GM12878 (cell line): ENCODE results near the gene COPZ1. TPM values are rescaled to one million over a fixed set of nuclear protein-coding genes. Genes with fewer than 3 reads are reported as not detected.

Source experiments
- ATAC-seq: fragments of 200-7000 bp; cut with Tn5 transposase; 3 replicates; pipeline ENCODE4 v1.9.1; 2020; ENCODE audit warnings: mild to moderate bottlenecking, moderate library complexity
- BruUV-seq: library from RNA; stranded (reverse); fragments of 400-500 nt; replicated peaks from 2 replicates; lab custom pipeline; 2021; lab: Mats Ljungman, UMichigan
- CTCF ChIA-PET: fragments of 300-600 bp; sonication (Branson Sonifier 250); formaldehyde crosslinking; extraction: SDS; loops from one replicate; lab custom pipeline; 2021; ENCODE audit warnings: inconsistent platforms; lab: Yijun Ruan, JAX
- POLR2A ChIA-PET: fragments of 350-600 bp; formaldehyde crosslinking; extraction: SDS; loops from one replicate; lab custom pipeline; 2021; ENCODE audit warnings: inconsistent platforms; lab: Charles Lee
- RAD21 ChIA-PET: fragments of 300-600 bp; sonication (Branson Sonifier 250); formaldehyde crosslinking; loops from one replicate; lab custom pipeline; 2023; ENCODE audit warnings: antibody characterized with exemption; ENCODE audit not compliant: unreplicated experiment; lab: Charles Lee
- SMC1A ChIA-PET: fragments of 300-600 bp; sonication (Branson Sonifier 250); formaldehyde crosslinking; loops from one replicate; lab custom pipeline; 2023; ENCODE audit not compliant: unreplicated experiment, uncharacterized antibody; lab: Charles Lee
- DNase-seq: peaks from one replicate; pipeline ENCODE4 v3.0.0-alpha.2; 2011; ENCODE audit warnings: low read depth, low spot score
- FAIRE-seq: peaks from 3 replicates; lab custom pipeline; 2011; peaks lifted over from hg19 to GRCh38; lab: Jason Lieb, UNC
- H2AFZ ChIP-seq: 2 replicates; pipeline ENCODE4 v1.6.0; 2011; ENCODE audit warnings: low read depth, low read length, control low read depth; ENCODE audit not compliant: control insufficient read depth
- H3K27ac ChIP-seq: 2 replicates; pipeline ENCODE4 v1.5.1; 2011; ENCODE audit warnings: control low read depth; ENCODE audit not compliant: control insufficient read depth, insufficient read depth
- H3K27me3 ChIP-seq, 2 experiments: replicated peaks in 1 of 2; 2 replicates each; pipeline versions ENCODE4 v1.6.0 to v1.6.1; 2011; ENCODE audit warnings: low read length in 1 of 2; ENCODE audit not compliant: control insufficient read depth in 2 of 2, insufficient read depth in 2 of 2
- H3K36me3 ChIP-seq, 2 experiments: 2 replicates each; pipeline ENCODE4 v1.5.1; 2011; ENCODE audit warnings: low read length in 1 of 2; ENCODE audit not compliant: control insufficient read depth in 2 of 2, insufficient read depth in 2 of 2
- H3K4me1 ChIP-seq: 2 replicates; pipeline ENCODE4 v1.6.1; 2011; ENCODE audit warnings: mild to moderate bottlenecking, low read length, moderate library complexity, mixed read lengths; ENCODE audit not compliant: control insufficient read depth, insufficient read depth
- H3K4me2 ChIP-seq: 2 replicates; pipeline ENCODE4 v1.6.0; 2011; ENCODE audit warnings: control low read depth; ENCODE audit not compliant: control insufficient read depth, insufficient read depth
- H3K4me3 ChIP-seq: fragments of 200-600 bp; sonication (generic); 2 replicates; pipeline ENCODE4 v1.5.1; 2016
- H3K79me2 ChIP-seq: 2 replicates; pipeline ENCODE4 v1.6.0; 2011; ENCODE audit warnings: low read length; ENCODE audit not compliant: control insufficient read depth, insufficient read depth
- H3K9ac ChIP-seq: 2 replicates; pipeline ENCODE4 v1.8.0; 2011; ENCODE audit warnings: low read length, control low read depth, mixed read lengths; ENCODE audit not compliant: control insufficient read depth, insufficient read depth
- H3K9me3 ChIP-seq: replicated peaks from 3 replicates; pipeline ENCODE4 v1.5.1; 2011; ENCODE audit warnings: mild to moderate bottlenecking, low read length; ENCODE audit not compliant: control insufficient read depth, insufficient read depth
- H4K20me1 ChIP-seq: 2 replicates; pipeline ENCODE4 v1.6.0; 2011; ENCODE audit not compliant: control insufficient read depth, insufficient read depth
- BACH1 ChIP-seq: fragments of 450-650 bp; IDR thresholded peaks from 2 replicates; pipeline ENCODE4 v1.6.1; 2017; ENCODE audit warnings: mild to moderate bottlenecking, borderline replicate concordance
- CEBPB ChIP-seq, 2 experiments: fragments of 150-350 bp in 1 of 2; IDR thresholded peaks; 2 replicates each; pipeline ENCODE4 v1.6.1; 2012 to 2014; ENCODE audit warnings: low read depth in 2 of 2, low read length in 2 of 2, borderline replicate concordance in 1 of 2, inconsistent platforms in 1 of 2
- GABPA ChIP-seq: IDR thresholded peaks from 2 replicates; pipeline ENCODE4 v1.6.1; 2014; ENCODE audit warnings: antibody characterized with exemption, low read depth, mild to moderate bottlenecking, inconsistent platforms
- HCFC1 ChIP-seq: fragments of 150-350 bp; IDR thresholded peaks from 2 replicates; pipeline ENCODE4 v1.6.1; 2014; ENCODE audit warnings: low read length
- HDAC2 ChIP-seq: fragments of 200-600 bp; sonication (generic); IDR thresholded peaks from 2 replicates; pipeline ENCODE4 v1.6.1; 2017
- MYC ChIP-seq: IDR thresholded peaks from 2 replicates; pipeline ENCODE4 v1.6.1; 2011; ENCODE audit warnings: mild to moderate bottlenecking, low read length, moderate library complexity, inconsistent platforms; ENCODE audit not compliant: insufficient read depth, insufficient replicate concordance, insufficient read length, severe bottlenecking
- NFIC ChIP-seq: IDR thresholded peaks from 2 replicates; pipeline ENCODE4 v1.6.1; 2012; ENCODE audit warnings: low read depth, mild to moderate bottlenecking, inconsistent platforms, low read length, moderate library complexity
- NR2C1 ChIP-seq: fragments of 450-650 bp; IDR thresholded peaks from 2 replicates; pipeline ENCODE4 v1.6.1; 2017; ENCODE audit warnings: antibody characterized with exemption, mild to moderate bottlenecking, moderate library complexity
- PAX8 ChIP-seq: fragments of 450-650 bp; IDR thresholded peaks from 2 replicates; pipeline ENCODE4 v1.6.1; 2017; ENCODE audit warnings: mild to moderate bottlenecking, moderate library complexity
- RAD21 ChIP-seq: IDR thresholded peaks from 2 replicates; pipeline ENCODE4 v1.6.1; 2011; ENCODE audit warnings: mild to moderate bottlenecking, low read depth, low read length, moderate library complexity; ENCODE audit not compliant: insufficient read depth
- RAD51 ChIP-seq: fragments of 450-650 bp; IDR thresholded peaks from 2 replicates; pipeline ENCODE4 v1.6.1; 2016; ENCODE audit warnings: moderate library complexity, mild to moderate bottlenecking, inconsistent platforms
- SMC3 ChIP-seq: IDR thresholded peaks from 2 replicates; pipeline ENCODE4 v1.6.1; 2011; ENCODE audit warnings: low read length, improper control_type of control experiment, borderline replicate concordance
- TCF3 ChIP-seq: IDR thresholded peaks from 2 replicates; pipeline ENCODE4 v1.6.1; 2012; ENCODE audit warnings: low read depth, mild to moderate bottlenecking, low read length, borderline replicate concordance; ENCODE audit not compliant: insufficient read depth
- ZNF24 ChIP-seq: fragments of 450-650 bp; IDR thresholded peaks from 2 replicates; pipeline ENCODE4 v1.6.1; 2017; ENCODE audit warnings: antibody characterized with exemption, mild to moderate bottlenecking
- ZNF622 ChIP-seq: fragments of 450-650 bp; IDR thresholded peaks from 2 replicates; pipeline ENCODE4 v1.6.1; 2017; ENCODE audit warnings: mild to moderate bottlenecking, inconsistent platforms
- ZSCAN29 ChIP-seq: fragments of 450-650 bp; IDR thresholded peaks from 2 replicates; pipeline ENCODE4 v1.6.1; 2017; ENCODE audit warnings: mild to moderate bottlenecking, moderate library complexity
- WGBS: methylation state at CpG from one replicate; pipeline ENCODE4 v1.1.6; 2016; ENCODE audit warnings: low lambda C conversion rate; ENCODE audit not compliant: insufficient replicate concordance, insufficient coverage; ENCODE audit errors: missing lambda C conversion rate; 5-methylcytosine and 5-hydroxymethylcytosine counted together
- in situ Hi-C: fragments of 300-500 bp; cut with MboI; formaldehyde crosslinking; loops from 9 replicates; pipeline ENCODE4 v1.14.3; 2018; ENCODE audit warnings: mixed read lengths
- intact Hi-C: fragments of 100-400 bp; cut with micrococcal nuclease; formaldehyde crosslinking; loops from one replicate; pipeline ENCODE4 v1.14.2; 2022; ENCODE audit not compliant: unreplicated experiment
- polyA plus RNA-seq, 11 experiments: library from polyadenylated mRNA; depleted of rRNA in 4 of 11; unstranded in 6 of 11; stranded (reverse) in 5 of 11; fragments of >200 nt; fragmentation: Nextera tagmentation in 4 of 11; fragmentation: Illumina TruSeq in 1 of 11; extraction: Ambion mirVana in 4 of 11; extraction: Trizol in 1 of 11; gene quantifications; 1 replicate in 1 of 11; 2 replicates in 10 of 11; pipeline versions ENCODE4 v1.2.1 to v1.2.3, GENCODE V29; 2011 to 2016; ENCODE audit warnings: inconsistent platforms in 2 of 11, missing spikeins in 2 of 11, low read depth in 1 of 11
- total RNA-seq, 4 experiments: library from RNA; depleted of rRNA in 3 of 4; stranded (reverse); fragments of >200 nt in 3 of 4; fragmentation: Illumina TruSeq in 1 of 4; extraction: Trizol in 1 of 4; gene quantifications; 2 replicates each; pipeline versions ENCODE4 v1.2.1 to v1.2.3, GENCODE V29; 2013 to 2021

Gene COPZ1
- total and polyA plus RNA-seq, 10 of the 15 experiments (the other 5 are each of a cell fraction or from before 2014, with no cell fraction given) = 112 to 378 (median 184) TPM

GRCh38 chr12:54331461-54331860 is 6.5 kb downstream of the COPZ1 start:
- Histone ChIP-seq H3K79me2 (peaks cover 14% of the 10 kb centered on the region), H3K27me3 (no peaks in the 10 kb centered on the region), H4K20me1 (no peaks in the 10 kb centered on the region), H3K4me2 (no peak overlapping the region), H3K27ac (no peak overlapping the region), H3K4me3 (no peak overlapping the region), H3K4me1 (no peaks in the 10 kb centered on the region), H3K36me3 (peaks cover 0 to 5% of the 10 kb centered on the region in 2 experiments; a peak in 1 of 4 replicates), H3K9me3 (no peaks in the 10 kb centered on the region), H2AFZ (no peak overlapping the region), H3K9ac (no peak overlapping the region)
- in situ Hi-C loops = no loop called here
- FAIRE-seq = no peak
- BruUV-seq = no TSS peak
- RAD21 ChIA-PET = no interaction called here
- 95% methylated on average over 5 of the region's 5 CpGs for WGBS
- SMC1A ChIA-PET = no interaction called here
- intact Hi-C loops = no loop called here
- DNase-seq = no peak
- TF ChIP-seq BACH1 = no peak
- TF ChIP-seq MYC = no peak
- TF ChIP-seq RAD51 = no peak
- no peak for TF ChIP-seq CEBPB (IDR thresholded peaks at IDR 0.05; ENCODE audit: borderline replicate concordance in 1 of 2, low read depth in 2 of 2, low read length in 2 of 2)
- TF ChIP-seq GABPA = no peak
- POLR2A ChIA-PET = no interaction called here
- CTCF ChIA-PET = interaction anchor here (1.1 to 1.2 kb wide), 2 partner anchors 27 to 80 kb away, joined by 3 read pairs; no protein-coding TSS in a partner anchor
- no peak for ATAC-seq

DNA sequence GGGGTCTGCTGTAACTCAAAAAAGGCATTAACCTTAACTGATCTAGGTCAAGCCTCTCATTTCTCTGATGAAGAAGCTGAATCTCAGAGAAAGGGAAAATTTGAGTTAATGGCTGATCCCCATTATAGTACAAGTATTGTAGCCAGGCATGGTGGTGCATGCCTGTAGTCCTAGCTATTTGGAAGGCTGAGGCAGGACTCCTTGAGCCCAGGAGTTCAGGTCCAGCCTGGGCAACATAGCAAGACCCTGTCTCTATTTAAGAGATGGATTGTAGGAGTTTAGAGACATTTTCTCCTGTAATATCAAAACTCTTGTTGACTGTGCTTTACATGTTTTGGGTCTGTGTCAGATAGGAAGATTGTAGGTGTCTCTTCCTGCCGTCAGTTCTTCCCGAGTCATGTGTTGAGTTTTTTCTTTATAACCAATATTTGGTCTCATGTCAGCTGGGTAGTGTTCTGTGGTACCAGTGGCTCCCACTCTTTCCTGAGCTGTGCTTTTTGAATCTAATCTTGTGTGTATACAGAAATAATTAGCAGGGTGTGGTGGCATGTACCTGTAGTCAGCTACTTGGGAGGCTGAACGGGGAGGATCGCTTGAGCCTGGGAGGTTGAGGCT is 8.6 kb downstream of the COPZ1 start:
- Histone ChIP-seq H3K27ac (no peak overlapping the region), H3K4me2 (no peak overlapping the region)
- CTCF ChIA-PET = interaction anchor here (0.6 to 6.7 kb wide), 13 partner anchors 7 to 119 kb away, joined by 3 to 113 read pairs (median 9); partner anchors contain the start of gene COPZ1
- WGBS = 100% methylated on average over 4 of the region's 4 CpGs
- RAD21 ChIA-PET = interaction anchor here (0.7 to 3.7 kb wide), 3 partner anchors 9 to 35 kb away, joined by 3 to 17 read pairs (median 4); partner anchors contain the start of gene COPZ1
- TF ChIP-seq HCFC1 (no peak), ZNF622 (no peak), ZNF24 (no peak), SMC3 (no peak), ZSCAN29 (no peak), PAX8 (no peak), HDAC2 (no peak), RAD21 (no peak), TCF3 (no peak), NR2C1 (no peak), NFIC (no peak)
- TF ChIP-seq, all 136 proteins: peak for 0
- no peak overlapping the region for H3K9ac ChIP-seq
- BruUV-seq = no TSS peak
- no peaks in the 10 kb centered on the region for H3K27me3 ChIP-seq
- DNase-seq (no peak), FAIRE-seq (no peak), ATAC-seq (no peak)
- H4K20me1 ChIP-seq = no peaks in the 10 kb centered on the region
- in situ Hi-C loops = no loop called here
- peaks cover 11% of the 10 kb centered on the region for H3K79me2 ChIP-seq
- ChIA-PET POLR2A (interaction anchor here (1.4 to 3.0 kb wide), 3 partner anchors 9 to 24 kb away, joined by 3 to 16 read pairs (median 3); partner anchors contain the start of gene COPZ1), SMC1A (interaction anchor here (0.6 to 2.6 kb wide), 5 partner anchors 9 to 117 kb away, joined by 3 to 11 read pairs (median 3); partner anchors contain the start of gene COPZ1)
- no peak overlapping the region for H3K4me3 ChIP-seq
- intact Hi-C loops = no loop called here
- peaks cover 0 to 3% of the 10 kb centered on the region in 2 experiments; a peak in 1 of 4 replicates for H3K36me3 ChIP-seq
- no peaks in the 10 kb centered on the region for H3K4me1 ChIP-seq
- no peak overlapping the region for H2AFZ ChIP-seq
- no peaks in the 10 kb centered on the region for H3K9me3 ChIP-seq
